Esophagus mucosa (tissue), 1 donor: ENCODE measurements around the gene PLXNA1. TPM values are rescaled to one million over a fixed set of nuclear protein-coding genes. Genes with fewer than 3 reads are reported as not detected.

Experiments
- ATAC-seq: fragments of 200-7000 bp; cut with Tn5 transposase; one replicate; pipeline ENCODE4 v1.9.1; 2020
- total RNA-seq: library from RNA; stranded (reverse); gene quantifications from one replicate; pipeline ENCODE4 v1.2.4, GENCODE V29; 2023
- donor health status: DM: yes; HTN: yes; CAD: no.

Gene PLXNA1
- total RNA-seq, 1 donor from 2014 or later, result 15.9 TPM

- ATAC-seq, result no peak
These were observed 29.8 kb upstream of the PLXNA1 start for GRCh38 chr3:126952983-126953660.

GRCh38 chr3:126954141-126954842, 28.6 kb upstream of the PLXNA1 start:
- peak; percentile 74 for ATAC-seq

- ATAC-seq, result no peak
These were observed 27.7 kb upstream of the PLXNA1 start for GRCh38 chr3:126955004-126955790.

DNA sequence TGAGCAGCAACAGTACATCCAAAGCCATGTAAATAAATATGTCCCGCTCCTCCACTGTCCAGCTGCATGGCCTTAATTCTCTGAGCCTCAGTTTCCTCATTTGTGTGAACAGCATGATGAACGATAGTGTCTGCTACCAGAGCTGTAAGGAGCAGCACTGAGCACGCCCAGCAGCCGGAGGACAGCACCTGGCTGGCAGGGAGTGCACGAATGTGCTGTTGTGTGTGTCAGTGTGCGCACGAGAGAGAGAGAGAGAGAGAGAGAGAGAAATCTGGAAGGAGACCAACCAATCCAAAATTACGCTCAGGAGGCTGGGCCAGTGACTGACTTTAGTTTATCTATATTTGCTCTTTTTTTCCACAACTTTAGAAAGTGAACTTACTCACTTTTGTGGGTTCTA, 26.6 kb upstream of the PLXNA1 start:
- ATAC-seq, result no peak

DNA sequence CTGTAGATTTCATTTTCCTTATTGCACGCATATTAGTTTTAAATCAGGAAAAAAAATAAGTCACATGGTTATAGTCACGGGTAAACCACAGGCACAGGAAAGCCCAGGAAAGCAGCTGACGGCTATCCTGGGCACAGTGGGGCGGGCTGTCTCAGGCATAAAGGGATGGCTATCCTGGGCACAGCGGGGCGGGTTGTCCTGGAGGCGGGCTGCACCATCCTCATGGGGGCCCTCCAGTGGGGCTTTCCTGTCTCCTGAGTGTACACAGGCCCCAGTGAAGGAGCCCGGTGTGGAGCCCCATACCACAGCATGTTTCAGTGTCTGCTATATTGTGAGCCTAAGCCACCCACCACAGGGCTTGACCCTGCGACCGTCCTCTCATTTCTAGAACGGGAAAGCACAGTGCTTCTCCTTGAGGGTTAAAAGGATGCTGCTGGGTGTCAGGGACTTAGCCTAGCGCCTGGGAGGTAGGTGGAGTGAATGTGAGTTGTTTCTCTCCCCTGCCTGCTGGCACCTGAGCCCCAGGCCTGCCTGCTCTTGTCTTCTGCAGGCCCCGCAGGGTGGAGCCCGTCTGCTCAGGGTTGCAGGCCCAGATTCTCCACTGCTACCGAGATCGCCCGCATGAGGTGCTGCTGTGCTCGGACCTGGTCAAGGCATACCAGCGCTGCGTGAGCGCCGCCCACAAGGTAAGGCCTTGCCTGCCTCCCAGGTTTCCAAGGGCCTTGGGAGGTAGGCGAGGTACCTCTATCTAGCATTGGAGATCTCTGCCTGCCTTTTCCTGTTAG, 25.9 kb upstream of the PLXNA1 start:
- peak; percentile 72 for ATAC-seq

DNA sequence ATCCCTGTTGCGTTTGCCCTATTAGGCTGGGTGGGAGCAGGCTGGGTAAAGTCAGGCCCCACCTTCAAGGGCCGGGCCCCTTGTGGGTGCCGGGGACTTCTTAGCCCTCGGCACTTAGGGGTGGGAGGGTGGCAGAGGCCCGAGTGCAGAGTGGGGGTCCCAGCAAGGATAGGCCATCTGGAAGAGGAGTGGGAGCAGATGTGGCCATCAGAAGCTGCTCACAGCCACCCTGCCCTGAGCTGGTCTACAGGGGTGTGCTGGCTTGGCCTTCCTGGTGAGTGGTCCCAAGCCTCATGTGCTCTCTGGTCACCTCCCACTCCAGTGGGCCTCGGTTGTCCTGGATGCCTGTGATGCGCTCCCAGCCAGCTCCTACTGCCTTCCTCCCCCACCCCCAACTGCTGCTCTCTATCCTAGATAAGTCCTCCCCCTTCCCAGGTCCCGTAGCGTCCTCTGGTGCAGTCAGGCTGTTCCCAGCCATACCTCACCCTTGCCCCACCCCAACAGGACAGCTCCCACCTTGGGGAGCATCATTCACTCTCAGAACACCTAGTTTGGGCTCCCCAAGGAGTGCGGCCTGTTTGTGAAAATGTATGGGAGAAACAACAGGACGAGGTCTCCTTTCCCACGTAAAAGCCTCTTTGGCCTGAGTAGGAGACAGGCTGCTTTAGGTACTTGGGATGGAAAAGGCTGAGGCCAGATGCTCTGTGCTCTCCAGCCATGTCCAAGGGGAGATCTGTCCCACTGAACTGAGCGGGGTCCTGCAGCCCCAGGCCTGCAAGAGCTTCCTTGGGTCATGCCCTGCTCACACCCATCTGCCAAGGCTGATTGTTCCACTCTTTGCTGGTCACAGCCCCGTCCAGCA, 24.9 kb upstream of the PLXNA1 start:
- no peak for ATAC-seq

DNA sequence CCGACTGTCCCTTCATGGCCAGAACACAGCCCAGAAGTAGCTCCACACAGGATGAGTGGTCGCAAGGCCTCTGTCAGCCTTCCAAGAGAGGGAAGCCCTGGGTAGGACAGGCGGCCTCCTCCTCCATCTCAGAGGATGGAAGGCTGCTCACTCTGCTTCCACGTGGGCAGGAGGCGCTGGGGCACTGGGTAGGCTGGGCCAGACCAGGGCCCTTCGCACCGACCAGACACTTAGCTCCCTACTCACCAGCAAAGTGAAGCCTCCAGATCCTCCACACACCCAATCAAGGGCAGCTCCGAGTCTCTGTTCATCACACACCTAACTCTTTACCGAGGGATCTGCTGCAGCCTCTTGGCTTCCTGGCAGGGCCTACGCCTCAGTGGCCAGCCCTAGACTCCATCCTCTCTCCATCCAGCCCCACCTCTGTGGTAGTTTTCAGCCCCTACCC, 24.3 kb upstream of the PLXNA1 start:
- no peak for ATAC-seq

DNA sequence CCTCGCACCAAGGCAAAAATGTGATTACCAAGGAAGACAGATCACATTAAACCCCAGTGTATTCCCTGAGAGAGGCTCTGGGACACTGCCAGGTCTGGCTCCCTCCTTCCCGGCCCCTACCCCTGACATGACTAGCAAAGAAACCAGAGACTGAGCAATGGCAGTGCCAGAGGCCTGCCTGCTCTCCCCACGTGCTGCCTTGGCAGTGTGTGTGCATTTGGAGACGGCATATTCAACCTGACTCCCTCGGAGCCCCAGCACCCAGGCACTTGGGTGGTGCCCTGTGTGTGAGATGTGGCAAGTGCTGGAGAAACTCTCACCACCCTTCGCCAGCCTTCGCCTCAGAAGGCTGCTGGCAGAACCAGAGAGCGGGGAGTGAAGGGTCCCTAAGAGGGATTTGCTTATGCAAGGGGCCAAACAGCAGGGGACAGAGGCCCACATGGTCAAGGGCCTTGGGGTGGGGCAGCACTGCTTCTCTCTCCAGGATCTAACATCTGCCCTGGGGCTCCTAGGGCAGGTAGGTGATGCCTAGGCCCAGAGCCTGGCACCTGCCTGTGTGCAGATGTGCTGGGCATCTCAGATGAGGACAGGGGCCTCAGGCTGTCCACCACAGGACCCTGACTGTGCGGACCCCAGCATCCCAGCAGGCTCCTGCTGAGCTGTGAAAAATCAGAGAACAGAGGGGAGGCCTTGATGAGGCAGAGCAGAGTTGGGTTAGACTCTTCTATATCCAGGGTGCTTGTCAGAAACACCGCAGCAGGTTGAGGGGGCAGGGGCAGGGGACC, 23.6 kb upstream of the PLXNA1 start:
- no peak for ATAC-seq

- ATAC-seq, result peak; percentile 19
These were observed 22.9 kb upstream of the PLXNA1 start for GRCh38 chr3:126959921-126960603.

- ATAC-seq, result no peak
These were observed 22.3 kb upstream of the PLXNA1 start for GRCh38 chr3:126960604-126960995.

DNA sequence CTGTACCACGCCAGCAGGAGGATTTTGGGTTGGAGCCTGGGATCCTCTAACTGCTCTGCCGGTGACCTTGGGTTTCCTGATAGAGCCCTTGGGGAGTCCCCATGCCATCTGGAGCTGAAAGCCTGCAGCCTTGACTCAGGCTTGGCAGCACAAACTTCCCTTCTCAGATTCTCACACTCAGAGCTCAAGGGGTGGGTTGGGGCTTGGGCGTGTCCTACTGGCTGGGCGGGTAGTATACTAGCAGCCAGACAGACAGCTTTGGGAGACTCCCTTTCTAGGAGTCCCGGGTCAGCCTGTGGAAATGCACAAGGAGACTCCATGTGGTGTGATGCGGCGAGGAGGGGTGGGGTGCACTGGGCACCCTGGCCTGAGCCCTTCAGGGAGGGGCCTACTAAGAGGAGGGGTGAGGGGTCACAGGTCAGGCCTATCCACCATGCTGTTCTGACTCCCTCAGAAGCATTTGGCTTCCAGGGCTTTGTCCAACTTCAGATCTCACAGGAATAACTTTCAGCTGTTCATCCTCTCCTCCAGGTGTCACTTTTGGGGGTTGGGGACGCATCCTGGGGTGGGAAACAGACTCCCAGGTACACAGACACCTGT, 21.6 kb upstream of the PLXNA1 start:
- peak; percentile 86 for ATAC-seq

DNA sequence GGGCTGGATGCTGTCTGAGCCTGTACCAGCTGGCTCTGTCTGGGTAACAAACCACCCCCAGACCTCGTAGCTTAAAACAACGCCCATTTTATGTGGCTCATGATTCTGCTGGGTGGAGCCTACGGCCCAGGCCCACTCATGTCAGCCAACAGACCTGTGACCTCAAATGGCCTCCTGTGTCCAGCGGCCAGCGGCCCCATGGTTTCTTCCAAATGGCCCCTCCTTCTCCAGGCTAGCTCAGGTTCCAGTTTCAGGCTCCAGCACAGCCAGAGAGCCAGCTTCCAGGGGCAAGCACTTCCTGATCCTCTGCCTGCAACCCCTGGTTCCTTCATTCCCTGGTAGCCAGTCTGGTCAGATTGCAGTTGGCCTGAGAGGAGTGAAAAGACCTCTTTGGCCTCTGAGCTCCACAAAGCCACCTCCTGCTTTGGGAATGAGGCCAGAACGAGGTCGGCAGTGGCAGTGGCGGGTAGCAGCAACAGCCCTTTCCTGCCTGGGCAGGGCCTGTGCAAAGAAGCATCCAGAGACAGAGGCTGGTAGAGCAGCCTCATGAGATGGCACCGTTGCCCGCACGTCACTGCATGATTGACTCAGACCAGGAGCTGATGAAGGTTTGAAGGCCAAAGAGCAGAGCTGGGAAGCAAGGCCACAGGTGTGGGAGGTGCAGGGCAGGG, 21.0 kb upstream of the PLXNA1 start:
- peak; percentile 41 for ATAC-seq

DNA sequence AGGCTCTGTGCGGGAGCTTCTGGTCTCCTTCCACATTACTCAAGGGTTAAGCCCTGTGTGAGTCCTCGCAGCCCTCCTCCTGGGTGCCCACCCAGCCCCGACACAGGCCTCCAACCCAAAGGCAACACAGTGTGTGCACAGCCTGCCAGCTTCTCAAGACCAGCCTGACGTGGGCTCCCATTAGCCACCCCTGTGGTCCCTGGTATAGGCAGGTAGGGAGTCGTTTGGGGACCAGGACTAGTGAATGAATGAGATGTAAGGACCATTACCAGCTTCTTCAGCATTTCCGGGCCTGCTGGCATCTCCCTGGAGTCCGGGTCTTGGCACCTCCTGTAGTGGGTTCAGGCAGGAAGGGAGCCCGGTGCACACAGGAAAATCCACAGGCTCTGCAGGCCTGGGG, 20.2 kb upstream of the PLXNA1 start:
- no peak for ATAC-seq

GRCh38 chr3:126963261-126964190, 19.4 kb upstream of the PLXNA1 start:
- ATAC-seq, result no peak

DNA sequence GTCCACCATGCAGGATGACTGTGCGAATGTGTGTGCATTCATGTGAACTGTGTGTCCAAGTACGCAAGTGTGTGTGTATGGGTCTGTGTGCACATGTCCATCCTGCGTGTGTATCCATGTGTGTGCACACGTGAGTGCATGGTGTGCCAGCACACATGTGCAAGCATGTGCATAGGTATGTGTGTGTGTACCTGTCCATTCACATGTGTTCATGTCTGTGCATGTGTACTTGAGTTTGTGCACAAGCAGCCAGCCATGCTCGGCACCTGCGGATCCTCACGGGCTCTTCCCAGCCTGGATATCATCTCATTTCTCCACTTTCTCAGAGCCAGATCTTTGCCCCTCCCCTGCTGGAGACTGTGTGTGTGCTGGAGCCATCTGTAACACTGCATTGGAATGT, 18.7 kb upstream of the PLXNA1 start:
- no peak for ATAC-seq

- no peak for ATAC-seq
These were observed 18.0 kb upstream of the PLXNA1 start for GRCh38 chr3:126964950-126965349.

DNA sequence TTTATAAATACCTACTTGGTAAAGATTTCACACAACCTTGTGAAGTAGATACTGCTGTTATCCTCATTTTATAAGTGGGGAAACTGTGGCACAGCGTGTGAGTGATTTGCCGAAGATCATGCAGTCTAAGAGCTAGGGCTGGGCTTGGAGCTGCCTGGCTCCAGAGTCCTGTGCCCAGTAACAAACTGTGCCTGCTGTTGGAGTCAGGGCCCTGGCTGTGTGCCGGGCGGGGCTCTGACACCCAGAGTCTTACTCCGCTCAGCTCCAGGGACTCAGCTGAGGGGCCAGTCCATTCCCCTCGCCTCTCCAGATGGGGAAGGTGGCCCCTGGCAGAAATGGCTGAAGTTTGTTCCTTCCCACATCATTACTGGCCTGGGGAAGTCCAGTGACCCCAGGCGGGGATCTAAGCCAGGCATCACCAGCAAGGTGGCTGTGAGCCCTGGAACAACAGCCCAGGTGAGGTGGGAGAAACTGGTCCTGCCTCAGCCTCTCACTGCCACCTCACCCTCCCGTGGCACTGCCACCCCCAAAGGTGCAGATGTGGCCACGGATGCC, 17.3 kb upstream of the PLXNA1 start:
- ATAC-seq, result no peak

- ATAC-seq, result no peak
These were observed 15.5 kb upstream of the PLXNA1 start for GRCh38 chr3:126967386-126967785.
